Stimulated activated CD8-positive, alpha-beta memory T cell treated with anti-CD3 and anti-CD28 coated beads, Interleukin-7, amount 100 ng/mL, for 1 hour (primary cell): Measurements from ENCODE around the gene POMP.
"Not testable (repeated sequence)": the region's sequence is repeated elsewhere in the genome, so short reads cannot be mapped to it uniquely, and the experiment has no call there.

ENCODE experiments used
- DNase-seq, 2 donors: peaks; one replicate each; pipeline ENCODE4 v3.0.0-alpha.2; 2020; ENCODE audit warnings: low read depth in 2 of 2

Gene POMP

GRCh38 chr13:28637714-28638355, 21.1 kb upstream of the POMP start:
- no peak for DNase-seq

GRCh38 chr13:28638756-28639155, 20.2 kb upstream of the POMP start:
- DNase-seq = no peak

DNA sequence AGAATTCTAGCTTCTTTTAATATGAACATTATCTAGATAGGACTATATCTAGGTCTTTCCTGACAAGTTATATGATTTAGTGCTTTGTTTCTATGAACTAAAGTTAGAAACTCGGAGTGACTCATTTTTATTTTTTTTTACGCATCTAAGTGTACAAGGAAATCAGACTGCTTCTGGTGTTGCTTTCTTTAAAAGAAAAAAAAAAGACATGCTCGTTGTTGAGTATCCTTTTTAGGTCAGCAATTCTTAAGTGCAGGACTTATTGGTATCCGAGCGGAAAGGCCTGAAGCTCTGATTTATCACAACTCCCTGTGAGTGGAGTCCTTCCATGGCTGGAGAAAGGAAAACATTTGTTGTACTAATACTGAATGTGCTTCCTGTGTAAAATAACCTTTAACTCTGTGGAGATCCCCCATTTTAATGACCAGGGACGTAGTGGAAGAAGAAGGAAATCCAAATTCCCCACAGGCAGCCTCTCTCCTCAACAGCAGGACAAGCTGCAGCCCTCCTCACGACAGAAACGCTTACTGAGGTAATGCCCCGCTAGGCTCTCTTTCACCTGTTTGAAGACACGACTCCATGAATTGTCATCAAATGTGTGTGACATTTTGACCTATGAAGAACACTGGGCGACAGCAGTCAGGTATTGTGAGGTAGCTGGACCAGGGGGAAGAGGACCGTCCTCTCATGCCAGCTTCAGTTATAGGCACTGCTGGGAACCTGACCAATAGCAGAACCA, 17.9 kb upstream of the POMP start:
- no peak for DNase-seq

GRCh38 chr13:28641600-28641926, 17.4 kb upstream of the POMP start:
- no peak for DNase-seq

- no peak for DNase-seq
Measured at GRCh38 chr13:28650284-28650683, 8.6 kb upstream of the POMP start.

DNA sequence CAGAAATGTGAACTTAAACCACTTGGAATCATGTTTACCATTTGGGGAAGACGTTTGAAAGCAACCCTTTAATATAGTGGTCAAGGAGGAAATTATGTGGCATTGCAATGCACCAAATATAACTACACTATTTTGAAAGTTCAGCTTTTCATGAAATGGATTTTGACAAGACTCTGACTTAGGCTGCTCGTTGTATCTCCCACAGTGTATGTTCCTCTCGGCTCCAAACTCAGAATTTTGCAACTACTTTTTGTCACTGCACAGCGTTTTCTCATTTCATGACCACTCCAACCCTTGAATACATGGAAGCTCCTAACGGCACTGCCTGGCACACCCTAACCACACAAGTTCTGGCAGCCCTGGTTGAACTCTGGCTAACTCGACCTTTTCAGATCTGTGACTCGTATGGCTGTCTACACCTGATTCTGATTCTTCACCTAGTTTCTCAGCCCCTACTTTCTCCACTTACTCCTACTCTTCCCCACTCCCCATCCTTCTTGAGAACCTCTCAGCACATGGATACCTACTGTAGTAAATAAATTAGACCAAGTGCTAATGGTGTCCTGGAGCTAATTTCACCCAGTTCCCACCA, 7.0 kb upstream of the POMP start:
- DNase-seq = no peak

DNA sequence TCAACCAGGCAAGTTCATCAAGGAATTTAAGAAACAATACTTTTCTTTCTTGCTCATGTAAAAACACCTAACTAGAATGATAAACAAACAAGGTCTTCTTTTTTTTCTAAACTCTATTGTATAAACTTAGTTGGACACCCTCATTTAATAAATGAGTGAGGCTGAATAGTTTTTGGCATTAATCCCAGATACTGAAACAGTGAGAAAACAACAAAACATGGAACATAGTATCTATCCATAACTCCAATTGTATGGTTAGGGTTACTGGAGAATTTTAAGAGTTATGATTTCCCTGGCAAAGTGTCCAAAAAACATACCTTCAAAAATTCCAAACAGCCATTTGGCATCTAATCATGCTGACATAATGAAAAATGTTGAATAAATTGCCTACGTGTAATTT, 5.8 kb upstream of the POMP start:
- no peak for DNase-seq

- DNase-seq = no peak
Measured at GRCh38 chr13:28654276-28654675, 4.7 kb upstream of the POMP start.

DNA sequence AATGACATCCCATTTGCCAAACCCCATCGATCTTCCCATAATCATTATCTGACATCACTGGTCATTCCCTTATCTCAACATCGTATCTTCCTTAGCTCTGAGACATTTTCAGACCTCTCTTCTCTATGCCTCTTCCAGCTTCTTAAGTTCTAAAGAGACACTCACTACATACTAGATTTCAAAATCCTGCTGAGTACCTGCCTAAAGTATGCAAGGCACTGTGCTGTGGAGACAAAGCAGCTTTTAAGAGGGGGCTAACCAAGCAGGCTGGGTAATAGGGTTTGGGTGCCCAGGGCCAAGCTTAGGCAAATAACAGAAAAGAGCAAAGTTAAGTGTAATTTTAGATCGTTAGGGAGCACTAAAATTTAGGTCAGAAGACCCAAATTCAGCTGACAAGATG, 3.4 kb upstream of the POMP start:
- DNase-seq = no peak

DNA sequence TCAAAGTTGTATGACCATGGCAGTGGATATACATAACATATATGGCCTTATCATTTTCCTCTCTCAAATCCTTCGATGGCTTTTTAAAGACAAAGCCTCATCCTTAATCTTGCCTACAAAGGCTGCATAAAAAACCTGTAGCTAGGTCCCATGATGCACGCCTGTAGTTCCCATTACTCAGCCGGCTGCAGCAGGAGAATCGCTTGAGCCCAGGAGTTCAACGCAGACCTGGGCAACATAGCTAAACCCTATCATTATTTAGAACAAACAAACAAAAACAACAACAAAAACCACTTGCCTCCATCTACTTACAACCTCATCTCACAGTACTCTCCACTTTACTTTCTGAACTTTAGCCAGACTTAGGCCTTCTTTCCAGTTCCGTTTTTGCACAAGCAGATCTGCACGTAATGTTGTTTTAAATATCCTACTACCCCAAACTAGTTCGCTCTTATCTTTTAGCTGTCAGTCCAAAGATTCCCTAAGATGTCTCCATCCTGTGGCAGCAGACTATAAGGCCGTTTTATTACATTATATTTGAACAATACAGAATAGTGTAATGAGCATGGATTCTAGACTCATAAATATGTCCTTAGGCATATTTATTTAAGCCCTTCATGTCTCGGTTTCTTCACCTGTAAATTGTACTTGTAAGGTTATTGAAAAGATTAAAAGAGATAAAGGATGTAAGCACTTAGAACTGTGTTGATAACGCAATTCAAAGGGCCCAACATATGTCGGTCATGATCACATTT, 969 bp upstream of the POMP start:
- no peak for DNase-seq

- no peak for DNase-seq
Measured at GRCh38 chr13:28658539-28658795, 463 bp upstream of the POMP start.

- no peak for DNase-seq
Measured at GRCh38 chr13:28659621-28659970, 666 bp downstream of the POMP start.

GRCh38 chr13:28666897-28667488, 8.1 kb downstream of the POMP start:
- no peak for DNase-seq

- DNase-seq = no peak
Measured at GRCh38 chr13:28671126-28671792, 12.3 kb downstream of the POMP start.

DNA sequence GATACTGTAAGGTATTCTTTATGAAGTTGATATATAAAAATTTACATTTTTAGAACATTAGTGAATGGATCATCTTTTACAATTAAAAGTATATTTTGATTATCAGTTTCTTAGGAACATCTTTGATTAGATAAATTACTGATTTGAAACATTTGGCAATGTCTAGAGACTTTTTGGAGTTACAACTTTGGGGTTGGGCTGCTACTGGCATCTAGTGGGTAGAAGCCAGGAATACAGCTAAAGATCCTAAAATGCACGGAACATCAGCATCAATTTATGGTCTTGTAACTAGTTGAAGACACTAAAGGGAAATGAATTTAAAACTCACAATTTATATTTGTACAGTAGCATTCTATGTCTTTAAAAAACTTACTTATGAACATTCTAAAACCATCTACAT, 19.9 kb downstream of the POMP start:
- DNase-seq = no peak

- DNase-seq = no peak
Measured at GRCh38 chr13:28679628-28680027, 20.7 kb downstream of the POMP start.

- no peak for DNase-seq
Measured at GRCh38 chr13:28680541-28680940, 21.6 kb downstream of the POMP start.

DNA sequence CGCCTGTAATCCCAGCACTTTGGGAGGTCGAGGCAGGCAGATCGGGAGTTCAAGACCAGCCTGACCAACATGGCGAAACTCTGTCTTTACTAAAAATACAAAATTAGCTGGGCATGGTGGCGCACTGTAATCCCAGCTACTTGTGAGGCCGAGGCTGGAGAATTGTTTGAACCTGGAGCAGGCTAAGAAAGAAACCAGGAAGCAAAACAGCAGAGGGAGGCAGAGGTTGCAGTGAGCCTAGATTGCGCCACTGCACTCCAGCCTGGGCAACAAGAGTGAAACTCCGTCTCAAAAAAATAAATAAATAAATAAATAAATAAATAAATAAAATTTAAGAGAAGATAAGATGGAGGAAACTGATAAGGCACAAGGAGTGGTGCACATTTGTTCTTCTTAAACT, 24.2 kb downstream of the POMP start:
- not testable (repeated sequence) for DNase-seq

- no peak for DNase-seq
Measured at GRCh38 chr13:28684257-28684656, 25.3 kb downstream of the POMP start.

DNA sequence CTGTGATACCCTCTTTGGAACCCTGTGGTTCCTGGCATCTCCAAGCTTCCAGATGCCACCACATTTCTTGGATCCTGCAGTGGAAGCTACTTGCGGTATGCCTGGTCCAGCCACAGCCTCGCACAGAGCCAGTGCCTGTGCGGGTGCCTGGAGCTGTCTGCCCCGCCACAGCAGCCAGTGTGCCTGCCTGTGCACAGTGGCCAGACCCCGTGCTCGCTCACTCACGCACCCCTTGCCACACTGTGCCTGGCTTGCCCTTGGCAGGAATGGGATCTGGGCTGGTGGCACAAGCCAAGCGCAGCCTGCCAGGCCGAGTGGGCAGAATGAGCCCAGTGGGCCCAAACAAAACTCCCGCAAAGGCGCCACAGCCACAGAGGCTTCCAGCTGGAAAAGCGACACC, 26.2 kb downstream of the POMP start:
- no peak for DNase-seq

DNA sequence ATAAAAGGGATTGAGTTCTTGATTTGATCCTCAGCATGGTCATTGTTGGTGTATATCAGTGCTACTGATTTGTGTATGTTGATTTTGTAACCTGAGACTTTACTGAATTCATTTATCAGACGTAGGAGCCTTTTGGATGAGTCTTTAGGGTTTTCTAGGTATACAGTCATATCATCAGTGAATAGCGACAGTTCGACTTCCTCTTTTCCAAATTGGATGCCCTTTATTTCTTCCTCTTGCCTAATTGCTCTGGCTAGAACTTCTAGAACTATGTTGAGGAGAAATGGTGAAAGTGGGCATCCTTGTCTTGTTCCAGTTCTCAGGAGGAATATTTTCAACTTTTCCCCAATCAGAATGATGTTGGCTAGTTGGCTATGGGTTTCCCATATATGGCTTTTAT, 27.0 kb downstream of the POMP start:
- no peak for DNase-seq
